Measurements from ENCODE around the gene VNN1. TPM values are rescaled to one million over a fixed set of nuclear protein-coding genes. Genes with fewer than 3 reads are reported as not detected.
A peak's percentile ranks its signal among the peaks of the same experiment; 100 is the strongest.

The VNN1 gene
- total and polyA plus RNA-seq, 2 donors (not counting 3 experiments of a cell fraction or from before 2014, with no cell fraction given): not detected

- FAIRE-seq: no peak
- H3K9me1 ChIP-seq (replicated peaks; ENCODE audit: control insufficient read depth, extremely low read depth, insufficient read depth, low read length): no peaks in the 10 kb centered on the region
- no peaks in the 10 kb centered on the region for H3K9me3 ChIP-seq (replicated peaks; ENCODE audit: control insufficient read depth, insufficient read depth, low read length)
- DNase-seq (ENCODE audit: low read depth, low spot score): peak; percentile 47
- no peak overlapping the region for H3K27ac ChIP-seq (ENCODE audit: insufficient read depth, low read depth, low read length)
- H3K79me2 ChIP-seq (ENCODE audit: control insufficient read depth, insufficient read depth, low read length): no peaks in the 10 kb centered on the region
- intact Hi-C loops (cut with micrococcal nuclease): no loop called here
- no peaks in the 10 kb centered on the region for H4K20me1 ChIP-seq (replicated peaks; ENCODE audit: control insufficient read depth, extremely low read depth, insufficient read depth, low read length)
- dilution Hi-C loops (cut with MboI; ENCODE audit: extremely low pct_ligation_motif_present, low sequenced_read_pairs): no loop called here
- H2AFZ ChIP-seq (ENCODE audit: low read depth, low read length): no peak overlapping the region
- ChIA-PET CTCF (interaction anchor here (1.6 to 1.8 kb wide), 2 partner anchors 16 to 103 kb away, joined by 3 to 10 read pairs; partner anchors contain the start of gene SLC18B1), POLR2A (no interaction called here)
- BruUV-seq (replicated peaks): no TSS peak
- H3K36me3 ChIP-seq (ENCODE audit: control insufficient read depth in 2 of 2, extremely low read depth in 1 of 2, insufficient read depth in 2 of 2, low read length in 2 of 2): no peaks in the 10 kb centered on the region
- H3K4me3 ChIP-seq (replicated peaks in 1 of 3; ENCODE audit: insufficient read depth in 1 of 3, low read depth in 1 of 3, low read length in 3 of 3): no peak overlapping the region
- no peak overlapping the region for H3K9ac ChIP-seq (replicated peaks; ENCODE audit: extremely low read depth, insufficient read depth, low read length)
- peaks cover 1 to 4% of the 10 kb centered on the region in 2 experiments for H3K27me3 ChIP-seq (ENCODE audit: control insufficient read depth in 2 of 2, insufficient read depth in 2 of 2, low read length in 2 of 2)
- H3K4me2 ChIP-seq (ENCODE audit: insufficient read depth, low read length): peak overlapping the region; percentile 36
- H3K4me1 ChIP-seq (ENCODE audit: control insufficient read depth, extremely low read depth, insufficient read depth, low read length): peaks cover 9% of the 10 kb centered on the region
- no peak for TF ChIP-seq POLR2A (IDR thresholded peaks at IDR 0.05; ENCODE audit: low read depth, low read length)
- no peak for TF ChIP-seq POLR2AphosphoS5 (IDR thresholded peaks at IDR 0.05; ENCODE audit: insufficient read depth, low read depth, low read length)
- TF ChIP-seq JUN (IDR thresholded peaks at IDR 0.05; ENCODE audit: borderline replicate concordance, insufficient read depth, insufficient read length, low read depth): peak; percentile 58
- TF ChIP-seq FOS (IDR thresholded peaks at IDR 0.05; ENCODE audit: borderline replicate concordance, insufficient read depth, low read length): peak; percentile 37
Measured at GRCh38 chr6:132695773-132696172, 18.1 kb downstream of the VNN1 start.

- Histone ChIP-seq H3K36me3 (ENCODE audit: control insufficient read depth in 2 of 2, extremely low read depth in 1 of 2, insufficient read depth in 2 of 2, low read length in 2 of 2) (no peaks in the 10 kb centered on the region), H3K9me1 (replicated peaks; ENCODE audit: control insufficient read depth, extremely low read depth, insufficient read depth, low read length) (no peaks in the 10 kb centered on the region), H4K20me1 (replicated peaks; ENCODE audit: control insufficient read depth, extremely low read depth, insufficient read depth, low read length) (no peaks in the 10 kb centered on the region), H3K27me3 (ENCODE audit: control insufficient read depth in 2 of 2, insufficient read depth in 2 of 2, low read length in 2 of 2) (no peaks in the 10 kb centered on the region), H2AFZ (ENCODE audit: low read depth, low read length) (no peak overlapping the region), H3K4me1 (ENCODE audit: control insufficient read depth, extremely low read depth, insufficient read depth, low read length) (peaks cover 9% of the 10 kb centered on the region), H3K4me2 (ENCODE audit: insufficient read depth, low read length) (no peak overlapping the region), H3K9ac (replicated peaks; ENCODE audit: extremely low read depth, insufficient read depth, low read length) (no peak overlapping the region), H3K9me3 (replicated peaks; ENCODE audit: control insufficient read depth, insufficient read depth, low read length) (no peaks in the 10 kb centered on the region), H3K27ac (ENCODE audit: insufficient read depth, low read depth, low read length) (no peak overlapping the region), H3K4me3 (replicated peaks in 1 of 3; ENCODE audit: insufficient read depth in 1 of 3, low read depth in 1 of 3, low read length in 3 of 3) (no peak overlapping the region), H3K79me2 (ENCODE audit: control insufficient read depth, insufficient read depth, low read length) (no peaks in the 10 kb centered on the region)
- TF ChIP-seq POLR2A (IDR thresholded peaks at IDR 0.05; ENCODE audit: low read depth, low read length) (no peak), FOS (IDR thresholded peaks at IDR 0.05; ENCODE audit: borderline replicate concordance, insufficient read depth, low read length) (no peak), GATA2 (IDR thresholded peaks at IDR 0.05; ENCODE audit: insufficient read depth, insufficient read length, low read depth, low read length) (no peak), MAX (IDR thresholded peaks at IDR 0.05; ENCODE audit: insufficient read depth, insufficient read length) (no peak), POLR2AphosphoS5 (IDR thresholded peaks at IDR 0.05; ENCODE audit: insufficient read depth, low read depth, low read length) (no peak), MYC (IDR thresholded peaks at IDR 0.05; ENCODE audit: low read depth, low read length) (no peak), CTCF (IDR thresholded peaks at IDR 0.05; ENCODE audit: extremely low read depth in 1 of 2, insufficient read depth in 1 of 2, low read depth in 1 of 2, low read length in 2 of 2) (no peak), EZH2 (IDR thresholded peaks at IDR 0.05; ENCODE audit: borderline replicate concordance, low read depth, low read length, severe bottlenecking) (no peak), JUN (IDR thresholded peaks at IDR 0.05; ENCODE audit: borderline replicate concordance, insufficient read depth, insufficient read length, low read depth) (no peak)
- intact Hi-C loops (cut with micrococcal nuclease): no loop called here
- ChIA-PET POLR2A (no interaction called here), CTCF (interaction anchor here (0.7 to 1.3 kb wide), 3 partner anchors 20 to 105 kb away, joined by 3 to 5 read pairs (median 3); partner anchors contain the start of gene SLC18B1)
- DNase-seq (ENCODE audit: low read depth, low spot score): peak; percentile 13
- no peak for FAIRE-seq
- dilution Hi-C loops (cut with MboI; ENCODE audit: extremely low pct_ligation_motif_present, low sequenced_read_pairs): no loop called here
- BruUV-seq (replicated peaks): no TSS peak
Measured at GRCh38 chr6:132693478-132693877, 20.4 kb downstream of the VNN1 start.

Measured in endothelial cell of umbilical vein (primary cell).